ENCODE measurements around the gene ANKRD24.
"Not testable (repeated sequence)": the region's sequence is repeated elsewhere in the genome, so short reads cannot be mapped to it uniquely, and the experiment has no call there.

The ANKRD24 gene

GRCh38 chr19:4229179-4229931 is 46.9 kb downstream of the ANKRD24 start, which contains the start of gene EBI3:
EBI3 (plus strand) TSS chr19:4229523; CDS start chr19:4229551, 28 bp downstream.
- in situ Hi-C loops (cut with MboI; ENCODE audit: low sequenced_read_pairs): no loop called here

- in situ Hi-C loops (cut with MboI; ENCODE audit: low sequenced_read_pairs): not testable (repeated sequence)
Measured at GRCh38 chr19:4230237-4230636, 47.7 kb downstream of the ANKRD24 start.

GRCh38 chr19:4231521-4231920 is 49.0 kb downstream of the ANKRD24 start:
- in situ Hi-C loops (cut with MboI; ENCODE audit: low sequenced_read_pairs): not testable (repeated sequence)

- in situ Hi-C loops (cut with MboI; ENCODE audit: low sequenced_read_pairs): not testable (repeated sequence)
Measured at GRCh38 chr19:4232139-4232538, 49.6 kb downstream of the ANKRD24 start.

- in situ Hi-C loops (cut with MboI; ENCODE audit: low sequenced_read_pairs): no loop called here
Measured at GRCh38 chr19:4232614-4233281, 50.3 kb downstream of the ANKRD24 start.

GRCh38 chr19:4233282-4233853 is 50.9 kb downstream of the ANKRD24 start:
- in situ Hi-C loops (cut with MboI; ENCODE audit: low sequenced_read_pairs): no loop called here

- in situ Hi-C loops (cut with MboI; ENCODE audit: low sequenced_read_pairs): no loop called here
Measured at GRCh38 chr19:4234142-4234861, 51.8 kb downstream of the ANKRD24 start.

- in situ Hi-C loops (cut with MboI; ENCODE audit: low sequenced_read_pairs): no loop called here
Measured at GRCh38 chr19:4234862-4235201, 52.3 kb downstream of the ANKRD24 start.

GRCh38 chr19:4237510-4237909 is 55.0 kb downstream of the ANKRD24 start:
- in situ Hi-C loops (cut with MboI; ENCODE audit: low sequenced_read_pairs): not testable (repeated sequence)

GRCh38 chr19:4238831-4239230 is 56.3 kb downstream of the ANKRD24 start:
- in situ Hi-C loops (cut with MboI; ENCODE audit: low sequenced_read_pairs): no loop called here

- in situ Hi-C loops (cut with MboI; ENCODE audit: low sequenced_read_pairs): no loop called here
Measured at GRCh38 chr19:4241824-4242430, 59.4 kb downstream of the ANKRD24 start.

GRCh38 chr19:4245938-4246337 is 63.4 kb downstream of the ANKRD24 start:
- in situ Hi-C loops (cut with MboI; ENCODE audit: low sequenced_read_pairs): not testable (repeated sequence)

- in situ Hi-C loops (cut with MboI; ENCODE audit: low sequenced_read_pairs): no loop called here
Measured at GRCh38 chr19:4246767-4247593, 64.5 kb downstream of the ANKRD24 start, which contains the start of gene YJU2. YJU2 (plus strand) TSS chr19:4247080; CDS start chr19:4247147, 67 bp downstream.

- in situ Hi-C loops (cut with MboI; ENCODE audit: low sequenced_read_pairs): no loop called here
Measured at GRCh38 chr19:4256563-4256962, 74.1 kb downstream of the ANKRD24 start.

GRCh38 chr19:4257025-4257424 is 74.5 kb downstream of the ANKRD24 start:
- in situ Hi-C loops (cut with MboI; ENCODE audit: low sequenced_read_pairs): no loop called here

- in situ Hi-C loops (cut with MboI; ENCODE audit: low sequenced_read_pairs): no loop called here
Measured at GRCh38 chr19:4258181-4258580, 75.7 kb downstream of the ANKRD24 start.

GRCh38 chr19:4260613-4261191 is 78.2 kb downstream of the ANKRD24 start:
- in situ Hi-C loops (cut with MboI; ENCODE audit: low sequenced_read_pairs): no loop called here

- in situ Hi-C loops (cut with MboI; ENCODE audit: low sequenced_read_pairs): no loop called here
Measured at GRCh38 chr19:4264812-4265211, 82.3 kb downstream of the ANKRD24 start.

GRCh38 chr19:4266253-4267000 is 83.9 kb downstream of the ANKRD24 start:
- in situ Hi-C loops (cut with MboI; ENCODE audit: low sequenced_read_pairs): no loop called here
